ENCODE measurements around the gene SYAP1.
"Not testable (repeated sequence)": the region's sequence is repeated elsewhere in the genome, so short reads cannot be mapped to it uniquely, and the experiment has no call there.

The SYAP1 gene

GRCh38 chrX:16702700-16703599 is 16.5 kb upstream of the SYAP1 start:
- H3K9me3 ChIP-seq (ENCODE audit: control insufficient read depth in 5 of 5, low read length in 5 of 5), result no peaks in the 10 kb centered on the region
- peaks cover 1 to 6% (median 3%) of the 10 kb centered on the region in 5 donors for H3K36me3 ChIP-seq (ENCODE audit: control insufficient read depth in 5 of 5, insufficient read depth in 5 of 5, low read length in 5 of 5)
- peaks cover 0 to 4% (median 0%) of the 10 kb centered on the region in 5 donors for H3K27me3 ChIP-seq (ENCODE audit: control insufficient read depth in 5 of 5, insufficient read depth in 4 of 5, low read length in 5 of 5)
- H3K4me3 ChIP-seq (ENCODE audit: low read depth in 1 of 5, low read length in 5 of 5), result no peak overlapping the region
- H3K27ac ChIP-seq (ENCODE audit: low read depth, low read length), result no peak overlapping the region
- no peak overlapping the region for H3K9ac ChIP-seq (ENCODE audit: low read length in 5 of 5)
- H3K4me1 ChIP-seq (ENCODE audit: control insufficient read depth in 5 of 5, insufficient read depth in 5 of 5, low read length in 5 of 5), result no peaks in the 10 kb centered on the region

GRCh38 chrX:16705370-16705769 is 14.0 kb upstream of the SYAP1 start:
- Histone ChIP-seq H3K9me3 (ENCODE audit: control insufficient read depth in 5 of 5, low read length in 5 of 5) (no peaks in the 10 kb centered on the region), H3K4me1 (ENCODE audit: control insufficient read depth in 5 of 5, insufficient read depth in 5 of 5, low read length in 5 of 5) (no peaks in the 10 kb centered on the region), H3K27me3 (ENCODE audit: control insufficient read depth in 5 of 5, insufficient read depth in 4 of 5, low read length in 5 of 5) (peaks cover 0 to 4% (median 0%) of the 10 kb centered on the region in 5 donors), H3K9ac (ENCODE audit: low read length in 5 of 5) (no peak overlapping the region), H3K4me3 (ENCODE audit: low read depth in 1 of 5, low read length in 5 of 5) (no peak overlapping the region), H3K27ac (ENCODE audit: low read depth, low read length) (no peak overlapping the region), H3K36me3 (ENCODE audit: control insufficient read depth in 5 of 5, insufficient read depth in 5 of 5, low read length in 5 of 5) (no peaks in the 10 kb centered on the region)

- H3K4me1 ChIP-seq (ENCODE audit: control insufficient read depth in 5 of 5, insufficient read depth in 5 of 5, low read length in 5 of 5), result peaks cover 0 to 17% (median 8%) of the 10 kb centered on the region in 5 donors
- H3K9me3 ChIP-seq (ENCODE audit: control insufficient read depth in 5 of 5, low read length in 5 of 5), result no peaks in the 10 kb centered on the region
- no peak overlapping the region for H3K9ac ChIP-seq (ENCODE audit: low read length in 5 of 5)
- no peaks in the 10 kb centered on the region for H3K36me3 ChIP-seq (ENCODE audit: control insufficient read depth in 5 of 5, insufficient read depth in 5 of 5, low read length in 5 of 5)
- H3K27ac ChIP-seq (ENCODE audit: low read depth, low read length), result no peak overlapping the region
- H3K27me3 ChIP-seq (ENCODE audit: control insufficient read depth in 5 of 5, insufficient read depth in 4 of 5, low read length in 5 of 5), result peaks cover 0 to 11% (median 4%) of the 10 kb centered on the region in 5 donors
- H3K4me3 ChIP-seq (ENCODE audit: low read depth in 1 of 5, low read length in 5 of 5), result no peak overlapping the region
These were observed 11.4 kb upstream of the SYAP1 start for GRCh38 chrX:16708016-16708415.

GRCh38 chrX:16711219-16711811 is 8.1 kb upstream of the SYAP1 start:
- peak overlapping the region; percentile 50 for H3K27ac ChIP-seq (ENCODE audit: low read depth, low read length)
- H3K4me3 ChIP-seq (ENCODE audit: low read depth in 1 of 5, low read length in 5 of 5), result peak overlapping the region; percentile 39 to 82 (median 73)
- H3K9me3 ChIP-seq (ENCODE audit: control insufficient read depth in 5 of 5, low read length in 5 of 5), result no peaks in the 10 kb centered on the region
- peak overlapping the region in 3 of 5 donors; percentile 52 to 66 (median 59) for H3K9ac ChIP-seq (ENCODE audit: low read length in 5 of 5)
- H3K27me3 ChIP-seq (ENCODE audit: control insufficient read depth in 5 of 5, insufficient read depth in 4 of 5, low read length in 5 of 5), result peaks cover 0 to 16% (median 4%) of the 10 kb centered on the region in 5 donors
- no peaks in the 10 kb centered on the region for H3K36me3 ChIP-seq (ENCODE audit: control insufficient read depth in 5 of 5, insufficient read depth in 5 of 5, low read length in 5 of 5)
- H3K4me1 ChIP-seq (ENCODE audit: control insufficient read depth in 5 of 5, insufficient read depth in 5 of 5, low read length in 5 of 5), result peaks cover 0 to 18% (median 8%) of the 10 kb centered on the region in 5 donors

- H3K9me3 ChIP-seq (ENCODE audit: control insufficient read depth in 5 of 5, low read length in 5 of 5), result no peaks in the 10 kb centered on the region
- H3K27ac ChIP-seq (ENCODE audit: low read depth, low read length), result peak overlapping the region; percentile 50
- peak overlapping the region in 4 of 5 donors; percentile 52 to 72 (median 62) for H3K9ac ChIP-seq (ENCODE audit: low read length in 5 of 5)
- H3K4me1 ChIP-seq (ENCODE audit: control insufficient read depth in 5 of 5, insufficient read depth in 5 of 5, low read length in 5 of 5), result peaks cover 0 to 18% (median 8%) of the 10 kb centered on the region in 5 donors
- H3K4me3 ChIP-seq (ENCODE audit: low read depth in 1 of 5, low read length in 5 of 5), result peak overlapping the region; percentile 39 to 82 (median 73)
- H3K36me3 ChIP-seq (ENCODE audit: control insufficient read depth in 5 of 5, insufficient read depth in 5 of 5, low read length in 5 of 5), result no peaks in the 10 kb centered on the region
- peaks cover 0 to 16% (median 4%) of the 10 kb centered on the region in 5 donors for H3K27me3 ChIP-seq (ENCODE audit: control insufficient read depth in 5 of 5, insufficient read depth in 4 of 5, low read length in 5 of 5)
These were observed 7.4 kb upstream of the SYAP1 start for GRCh38 chrX:16711893-16712547.

GRCh38 chrX:16712548-16713155 is 6.8 kb upstream of the SYAP1 start, which contains the start of gene CTPS2:
Gene CTPS2, minus strand, starts transcription at chrX:16712669. Its CDS starts 9,767 bp downstream, at chrX:16702902.
- H3K36me3 ChIP-seq (ENCODE audit: control insufficient read depth in 5 of 5, insufficient read depth in 5 of 5, low read length in 5 of 5), result no peaks in the 10 kb centered on the region
- peak within 1 kb of the TSS in 4 of 5 donors; percentile 52 to 72 (median 62) for H3K9ac ChIP-seq (ENCODE audit: low read length in 5 of 5)
- H3K4me3 ChIP-seq (ENCODE audit: low read depth in 1 of 5, low read length in 5 of 5), result peak within 1 kb of the TSS; percentile 65 to 82 (median 79)
- H3K27me3 ChIP-seq (ENCODE audit: control insufficient read depth in 5 of 5, insufficient read depth in 4 of 5, low read length in 5 of 5), result peaks cover 0 to 16% (median 4%) of the 10 kb centered on the region in 5 donors
- H3K27ac ChIP-seq (ENCODE audit: low read depth, low read length), result peak within 1 kb of the TSS; percentile 50
- peaks cover 0 to 18% (median 8%) of the 10 kb centered on the region in 5 donors for H3K4me1 ChIP-seq (ENCODE audit: control insufficient read depth in 5 of 5, insufficient read depth in 5 of 5, low read length in 5 of 5)
- H3K9me3 ChIP-seq (ENCODE audit: control insufficient read depth in 5 of 5, low read length in 5 of 5), result no peaks in the 10 kb centered on the region

- H3K4me1 ChIP-seq (ENCODE audit: control insufficient read depth in 5 of 5, insufficient read depth in 5 of 5, low read length in 5 of 5), result peaks cover 3 to 23% (median 13%) of the 10 kb centered on the region in 5 donors
- H3K27ac ChIP-seq (ENCODE audit: low read depth, low read length), result no peak overlapping the region
- H3K4me3 ChIP-seq (ENCODE audit: low read depth in 1 of 5, low read length in 5 of 5), result no peak overlapping the region
- no peaks in the 10 kb centered on the region for H3K36me3 ChIP-seq (ENCODE audit: control insufficient read depth in 5 of 5, insufficient read depth in 5 of 5, low read length in 5 of 5)
- H3K9ac ChIP-seq (ENCODE audit: low read length in 5 of 5), result no peak overlapping the region
- peaks cover 0 to 16% (median 4%) of the 10 kb centered on the region in 5 donors for H3K27me3 ChIP-seq (ENCODE audit: control insufficient read depth in 5 of 5, insufficient read depth in 4 of 5, low read length in 5 of 5)
- no peaks in the 10 kb centered on the region for H3K9me3 ChIP-seq (ENCODE audit: control insufficient read depth in 5 of 5, low read length in 5 of 5)
These were observed 4.9 kb upstream of the SYAP1 start for GRCh38 chrX:16714504-16714903.

- H3K4me1 ChIP-seq (ENCODE audit: control insufficient read depth in 5 of 5, insufficient read depth in 5 of 5, low read length in 5 of 5), result peaks cover 5 to 34% (median 21%) of the 10 kb centered on the region in 5 donors
- H3K27me3 ChIP-seq (ENCODE audit: control insufficient read depth in 5 of 5, insufficient read depth in 4 of 5, low read length in 5 of 5), result peaks cover 0 to 16% (median 4%) of the 10 kb centered on the region in 5 donors
- H3K9me3 ChIP-seq (ENCODE audit: control insufficient read depth in 5 of 5, low read length in 5 of 5); H3K4me3 ChIP-seq (ENCODE audit: low read depth in 1 of 5, low read length in 5 of 5); H3K9ac ChIP-seq (ENCODE audit: low read length in 5 of 5); H3K36me3 ChIP-seq (ENCODE audit: control insufficient read depth in 5 of 5, insufficient read depth in 5 of 5, low read length in 5 of 5); H3K27ac ChIP-seq (ENCODE audit: low read depth, low read length): not testable (repeated sequence)
These were observed 3.8 kb upstream of the SYAP1 start for GRCh38 chrX:16715638-16716037.

GRCh38 chrX:16716451-16716850 is 3.0 kb upstream of the SYAP1 start:
- H3K9ac ChIP-seq (ENCODE audit: low read length in 5 of 5); H3K36me3 ChIP-seq (ENCODE audit: control insufficient read depth in 5 of 5, insufficient read depth in 5 of 5, low read length in 5 of 5); H3K27ac ChIP-seq (ENCODE audit: low read depth, low read length); H3K9me3 ChIP-seq (ENCODE audit: control insufficient read depth in 5 of 5, low read length in 5 of 5); H3K4me3 ChIP-seq (ENCODE audit: low read depth in 1 of 5, low read length in 5 of 5): not testable (repeated sequence)
- Histone ChIP-seq H3K27me3 (ENCODE audit: control insufficient read depth in 5 of 5, insufficient read depth in 4 of 5, low read length in 5 of 5) (peaks cover 0 to 16% (median 4%) of the 10 kb centered on the region in 5 donors), H3K4me1 (ENCODE audit: control insufficient read depth in 5 of 5, insufficient read depth in 5 of 5, low read length in 5 of 5) (peaks cover 5 to 37% (median 25%) of the 10 kb centered on the region in 5 donors)
